B cell (primary cell): ENCODE data around the gene NFAT5. TPM values are rescaled to one million over a fixed set of nuclear protein-coding genes. Genes with fewer than 3 reads are reported as not detected.
"Not testable (repeated sequence)": the region's sequence is repeated elsewhere in the genome, so short reads cannot be mapped to it uniquely, and the experiment has no call there.

Experiments used
- ATAC-seq: fragments of 200-7000 bp; cut with Tn5 transposase; one replicate; pipeline ENCODE4 v1.10.0; 2021; ENCODE audit warnings: low read depth, mild to moderate bottlenecking, moderate number of reproducible peaks, moderate library complexity
- CTCF ChIA-PET: fragments of 350-600 bp; sonication (Branson Sonifier 250); formaldehyde crosslinking; loops from one replicate; lab custom pipeline; 2021; ENCODE audit warnings: antibody characterized with exemption, inconsistent platforms; lab: Charles Lee
- POLR2A ChIA-PET: fragments of 350-600 bp; sonication (Branson Sonifier 250); formaldehyde crosslinking; loops from one replicate; lab custom pipeline; 2021; ENCODE audit warnings: antibody characterized with exemption; lab: Charles Lee
- DNase-seq: peaks from one replicate; pipeline ENCODE4 v3.0.0; 2013
- H2AFZ ChIP-seq: 2 replicates; pipeline ENCODE4 v1.6.1; 2012; ENCODE audit warnings: mild to moderate bottlenecking, low read depth, low read length; ENCODE audit not compliant: insufficient read depth, poor library complexity, severe bottlenecking
- H3K27ac ChIP-seq, 2 donors: 1 replicate in 1 of 2; 2 replicates in 1 of 2; pipeline ENCODE4 v1.5.1; 2012 to 2013; ENCODE audit warnings: low read length in 2 of 2, mild to moderate bottlenecking in 2 of 2, moderate library complexity in 1 of 2
- H3K27me3 ChIP-seq, 4 experiments: fragments of 200-600 bp in 1 of 4; sonication (generic) in 1 of 4; replicated peaks in 1 of 4; 1 replicate in 2 of 4; 2 replicates in 2 of 4; pipeline versions ENCODE4 v1.6.1 to v1.7.0; 2013 to 2016; ENCODE audit warnings: low read length in 3 of 4, mild to moderate bottlenecking in 2 of 4, mixed read lengths in 1 of 4, moderate library complexity in 1 of 4; ENCODE audit not compliant: insufficient read depth in 4 of 4, control insufficient read depth in 3 of 4; ENCODE audit errors: control extremely low read depth in 1 of 4
- H3K36me3 ChIP-seq, 2 experiments: replicated peaks in 1 of 2; 1 replicate in 1 of 2; 2 replicates in 1 of 2; pipeline versions ENCODE4 v1.6.1 to v1.7.1; 2013; ENCODE audit warnings: low read length in 1 of 2; ENCODE audit not compliant: insufficient read depth in 2 of 2, control insufficient read depth in 1 of 2; ENCODE audit errors: control extremely low read depth in 1 of 2, extremely low read depth in 1 of 2
- H3K4me1 ChIP-seq, 2 donors: fragments of 200-600 bp in 1 of 2; sonication (generic) in 1 of 2; 1 replicate in 1 of 2; 2 replicates in 1 of 2; pipeline versions ENCODE4 v1.5.1 to v1.6.1; 2013 to 2017; ENCODE audit warnings: low read length in 2 of 2; ENCODE audit not compliant: control insufficient read depth in 2 of 2, insufficient read depth in 2 of 2
- H3K4me2 ChIP-seq: replicated peaks from 2 replicates; pipeline ENCODE3; 2012; ENCODE audit warnings: mild to moderate bottlenecking, low read depth, low read length; ENCODE audit not compliant: poor library complexity, severe bottlenecking
- H3K4me3 ChIP-seq, 5 experiments: fragments of 200-600 bp in 1 of 5; sonication (generic) in 1 of 5; 1 replicate in 3 of 5; 2 replicates in 2 of 5; pipeline versions ENCODE4 v1.5.1 to v1.7.0; 2011 to 2016; ENCODE audit warnings: low read length in 4 of 5, mild to moderate bottlenecking in 4 of 5, low read depth in 2 of 5, control low read depth in 1 of 5, moderate library complexity in 1 of 5; ENCODE audit not compliant: insufficient read depth in 1 of 5; ENCODE audit errors: control extremely low read depth in 1 of 5, extremely low read depth in 1 of 5
- H3K79me2 ChIP-seq: fragments of 200-600 bp; sonication (generic); one replicate; pipeline ENCODE4 v1.6.0; 2016; ENCODE audit warnings: low read length; ENCODE audit not compliant: control insufficient read depth, insufficient read depth
- H3K9ac ChIP-seq: fragments of 200-600 bp; sonication (generic); 2 replicates; pipeline ENCODE4 v1.6.1; 2017; ENCODE audit warnings: mild to moderate bottlenecking, low read length, moderate library complexity
- H3K9me3 ChIP-seq, 3 donors: one replicate each; pipeline versions ENCODE4 v1.6.1 to v1.7.1; 2013; ENCODE audit warnings: low read length in 2 of 3; ENCODE audit not compliant: control insufficient read depth in 2 of 3, insufficient read depth in 1 of 3; ENCODE audit errors: control extremely low read depth in 1 of 3
- H4K20me1 ChIP-seq: 2 replicates; pipeline ENCODE4 v1.6.0; 2012; ENCODE audit warnings: mild to moderate bottlenecking, low read length; ENCODE audit not compliant: insufficient read depth, control insufficient read depth, poor library complexity, severe bottlenecking
- H3K27ac Mint-ChIP-seq: one replicate; pipeline ENCODE4 v1.8.0; 2021; ENCODE audit warnings: mixed read lengths
- H3K27me3 Mint-ChIP-seq: one replicate; pipeline ENCODE4 v1.8.0; 2021; ENCODE audit warnings: mixed read lengths
- H3K4me1 Mint-ChIP-seq: one replicate; pipeline ENCODE4 v1.8.0; 2021; ENCODE audit warnings: mixed read lengths
- H3K4me3 Mint-ChIP-seq: one replicate; pipeline ENCODE4 v1.8.0; 2021; ENCODE audit warnings: mixed read lengths
- H3K9me3 Mint-ChIP-seq: one replicate; pipeline ENCODE4 v1.8.0; 2022; ENCODE audit warnings: mixed read lengths; ENCODE audit not compliant: insufficient read depth
- CTCF ChIP-seq: fragments of 200-600 bp; IDR thresholded peaks from one replicate; pipeline ENCODE4 v1.8.0; 2022; ENCODE audit warnings: antibody characterized with exemption, mild to moderate bottlenecking
- EZH2 ChIP-seq: IDR thresholded peaks from 2 replicates; pipeline ENCODE4 v1.6.1; 2012; ENCODE audit warnings: borderline replicate concordance, low read depth, mild to moderate bottlenecking, moderate library complexity, low read length; ENCODE audit not compliant: insufficient read depth, poor library complexity, severe bottlenecking
- WGBS: methylation state at CpG from one replicate; pipeline ENCODE4 v1.1.5; 2013; ENCODE audit warnings: missing lambda C conversion rate; ENCODE audit not compliant: insufficient coverage; 5-methylcytosine and 5-hydroxymethylcytosine counted together
- intact Hi-C: fragments of 100-400 bp; cut with micrococcal nuclease; formaldehyde crosslinking; loops from one replicate; pipeline ENCODE4 v1.10.0; 2022
- polyA plus RNA-seq: library from polyadenylated mRNA; depleted of rRNA; stranded (reverse); fragments of >200 nt; gene quantifications from 2 replicates; pipeline ENCODE4 v1.2.3, GENCODE V29; 2012
- total RNA-seq, 2 donors: library from RNA; stranded (reverse); fragments of 120-200 nt in 1 of 2; gene quantifications; 1 replicate in 1 of 2; 2 replicates in 1 of 2; pipeline versions ENCODE4 v1.2.3 to v1.2.4, GENCODE V29; 2013 to 2022

NFAT5 gene
- total and polyA plus RNA-seq, 2 donors (not counting 1 experiment from before 2014, with no cell fraction given), result 6.3 to 50.0 TPM

- Mint-ChIP-seq H3K4me1 (peaks cover 16% of the 10 kb centered on the region), H3K27ac (no peak overlapping the region), H3K4me3 (no peak overlapping the region), H3K9me3 (no peaks in the 10 kb centered on the region), H3K27me3 (no peaks in the 10 kb centered on the region)
- CTCF ChIA-PET, result no interaction called here
- Histone ChIP-seq H3K27me3 (no peaks in the 10 kb centered on the region), H3K9ac (no peak overlapping the region), H4K20me1 (no peaks in the 10 kb centered on the region), H3K36me3 (no peaks in the 10 kb centered on the region), H3K27ac (no peak overlapping the region), H2AFZ (no peak overlapping the region), H3K4me2 (no peak overlapping the region), H3K4me1 (peaks cover 3% of the 10 kb centered on the region in 2 donors), H3K9me3 (no peaks in the 10 kb centered on the region), H3K4me3 (no peak overlapping the region), H3K79me2 (no peaks in the 10 kb centered on the region)
- no peak for TF ChIP-seq CTCF
- TF ChIP-seq EZH2, result no peak
- intact Hi-C loops, result no loop called here
- DNase-seq (no peak), ATAC-seq (no peak)
- POLR2A ChIA-PET, result interaction anchor here (0.7 kb wide), 1 partner anchor 26 kb away, joined by 4 read pairs; no protein-coding TSS in a partner anchor
Measured at GRCh38 chr16:69542974-69543373, 22.8 kb upstream of the NFAT5 start.

GRCh38 chr16:69544088-69544487, 21.7 kb upstream of the NFAT5 start:
- POLR2A ChIA-PET, result no interaction called here
- no peak overlapping the region for H3K4me3 ChIP-seq
- no peak overlapping the region for H3K27ac ChIP-seq
- H3K36me3 ChIP-seq, result no peaks in the 10 kb centered on the region
- H2AFZ ChIP-seq, result peak overlapping the region; percentile 28
- DNase-seq (no peak), ATAC-seq (peak; percentile 31)
- H3K79me2 ChIP-seq, result no peaks in the 10 kb centered on the region
- no peaks in the 10 kb centered on the region for H4K20me1 ChIP-seq
- Mint-ChIP-seq H3K9me3 (no peaks in the 10 kb centered on the region), H3K4me3 (no peak overlapping the region), H3K27me3 (no peaks in the 10 kb centered on the region), H3K4me1 (peaks cover 16% of the 10 kb centered on the region), H3K27ac (no peak overlapping the region)
- no CpG with 5 or more reads among the region's 3 CpGs for WGBS
- H3K4me1 ChIP-seq, result peaks cover 3% of the 10 kb centered on the region in 2 donors
- H3K9ac ChIP-seq, result no peak overlapping the region
- no peaks in the 10 kb centered on the region for H3K27me3 ChIP-seq
- H3K9me3 ChIP-seq, result no peaks in the 10 kb centered on the region
- H3K4me2 ChIP-seq, result peak overlapping the region; percentile 27
- CTCF ChIA-PET, result interaction anchor here (0.6 kb wide), 1 partner anchor 25 kb away, joined by 3 read pairs; no protein-coding TSS in a partner anchor
- intact Hi-C loops, result no loop called here
- TF ChIP-seq EZH2 (no peak), CTCF (no peak)

- H3K4me1 Mint-ChIP-seq, result peaks cover 11% of the 10 kb centered on the region
- H2AFZ ChIP-seq, H4K20me1 ChIP-seq, H3K9me3 Mint-ChIP-seq, H3K79me2 ChIP-seq, H3K9me3 ChIP-seq, CTCF ChIA-PET, intact Hi-C loops, H3K27ac Mint-ChIP-seq, H3K4me3 Mint-ChIP-seq, H3K27me3 Mint-ChIP-seq, H3K27ac ChIP-seq, H3K4me1 ChIP-seq, H3K36me3 ChIP-seq, ATAC-seq, H3K27me3 ChIP-seq, H3K4me3 ChIP-seq, POLR2A ChIA-PET, H3K4me2 ChIP-seq, DNase-seq, H3K9ac ChIP-seq: not testable (repeated sequence)
- 87% methylated on average over 3 of the region's 6 CpGs for WGBS
Measured at GRCh38 chr16:69546663-69547062, 19.1 kb upstream of the NFAT5 start.
